Skeletal muscle tissue (tissue), 4 donors: ENCODE measurements around the gene ANKRD11. TPM values are rescaled to one million over a fixed set of nuclear protein-coding genes. Genes with fewer than 3 reads are reported as not detected.

ENCODE experiments used
- H3K27ac ChIP-seq: one replicate; pipeline ENCODE4 v1.7.0; 2013; ENCODE audit warnings: mild to moderate bottlenecking, low read depth, low read length, inconsistent platforms
- H3K27me3 ChIP-seq, 3 donors: one replicate each; pipeline ENCODE4 v1.7.0; 2013; ENCODE audit warnings: low read length in 3 of 3; ENCODE audit not compliant: control insufficient read depth in 3 of 3, insufficient read depth in 3 of 3
- H3K36me3 ChIP-seq, 3 donors: one replicate each; pipeline ENCODE4 v1.7.0; 2013; ENCODE audit warnings: low read length in 3 of 3; ENCODE audit not compliant: control insufficient read depth in 3 of 3, insufficient read depth in 3 of 3
- H3K4me1 ChIP-seq, 3 donors: one replicate each; pipeline ENCODE4 v1.7.0; 2013; ENCODE audit warnings: low read length in 3 of 3, mild to moderate bottlenecking in 3 of 3; ENCODE audit not compliant: control insufficient read depth in 3 of 3, insufficient read depth in 3 of 3
- H3K4me3 ChIP-seq, 3 donors: one replicate each; pipeline ENCODE4 v1.7.0; 2013; ENCODE audit warnings: low read length in 3 of 3
- H3K9ac ChIP-seq, 3 donors: one replicate each; pipeline ENCODE4 v1.7.0; 2013; ENCODE audit warnings: low read length in 3 of 3, mild to moderate bottlenecking in 3 of 3, moderate library complexity in 2 of 3, low read depth in 1 of 3
- H3K9me3 ChIP-seq, 3 donors: one replicate each; pipeline ENCODE4 v1.7.0; 2013; ENCODE audit warnings: low read length in 3 of 3; ENCODE audit not compliant: control insufficient read depth in 3 of 3
- total RNA-seq: library from RNA; depleted of rRNA; stranded (reverse); fragments of >200 nt; gene quantifications from one replicate; pipeline ENCODE4 v1.2.3, GENCODE V29; 2014
- donor health status: Osteomylitis.

Gene ANKRD11
- total RNA-seq, 1 donor from 2014 or later, result 21.4 TPM

GRCh38 chr16:89279666-89280481 is 210.5 kb downstream of the ANKRD11 start:
- Histone ChIP-seq H3K4me1 (no peaks in the 10 kb centered on the region), H3K36me3 (peaks cover 51 to 56% (median 52%) of the 10 kb centered on the region in 3 donors)

GRCh38 chr16:89278441-89279240 is 211.7 kb downstream of the ANKRD11 start:
- Histone ChIP-seq H3K9ac (no peak overlapping the region), H3K36me3 (peaks cover 52 to 62% (median 57%) of the 10 kb centered on the region in 3 donors), H3K9me3 (no peaks in the 10 kb centered on the region), H3K4me1 (no peaks in the 10 kb centered on the region), H3K27me3 (no peaks in the 10 kb centered on the region), H3K4me3 (no peak overlapping the region), H3K27ac (no peak overlapping the region)

More at GRCh38 chr16:89279666-89280481, 210.5 kb downstream of the ANKRD11 start:
- Histone ChIP-seq H3K9ac (no peak overlapping the region), H3K27me3 (no peaks in the 10 kb centered on the region), H3K9me3 (no peaks in the 10 kb centered on the region), H3K4me3 (no peak overlapping the region), H3K27ac (no peak overlapping the region)

DNA sequence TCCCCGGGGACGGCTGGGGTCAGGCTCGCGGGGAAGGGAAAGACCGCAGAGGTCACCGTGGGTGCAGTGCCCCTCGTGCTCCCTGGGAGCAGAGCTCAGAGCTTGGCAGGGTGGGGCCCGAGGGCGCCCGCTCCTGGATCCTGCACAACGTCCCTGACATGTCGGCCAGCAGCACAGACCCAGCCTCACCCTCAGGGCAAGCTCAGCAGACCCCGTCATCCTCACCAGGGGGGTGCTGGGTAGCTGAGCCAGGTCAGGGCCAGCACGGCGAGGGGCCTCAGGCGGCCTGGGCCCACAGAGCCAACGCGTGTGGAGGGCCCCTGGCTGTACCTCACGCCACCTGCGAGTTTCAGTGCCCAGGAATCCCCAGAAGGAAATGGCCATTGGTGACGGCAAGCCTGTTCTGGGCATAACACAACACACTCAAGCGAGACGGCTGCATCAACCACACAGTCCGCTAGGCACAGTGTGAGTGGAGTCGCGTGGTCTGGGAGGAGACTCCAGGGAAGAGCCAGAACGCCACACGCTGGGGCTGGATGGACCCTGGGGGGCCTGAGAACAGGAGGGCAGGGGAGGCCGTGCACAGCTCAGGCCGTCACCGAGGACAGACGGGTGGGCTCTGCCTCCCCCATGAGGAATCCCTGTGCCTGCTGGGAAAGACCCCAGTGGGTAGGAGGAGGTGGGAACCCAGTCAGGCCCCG is 212.6 kb downstream of the ANKRD11 start:
- H3K36me3 ChIP-seq, result peaks cover 50 to 62% (median 51%) of the 10 kb centered on the region in 3 donors
- H3K9ac ChIP-seq, result no peak overlapping the region
- H3K4me3 ChIP-seq, result no peak overlapping the region
- H3K27me3 ChIP-seq, result no peaks in the 10 kb centered on the region
- no peaks in the 10 kb centered on the region for H3K4me1 ChIP-seq
- no peak overlapping the region for H3K27ac ChIP-seq
- no peaks in the 10 kb centered on the region for H3K9me3 ChIP-seq

GRCh38 chr16:89277049-89277448 is 213.3 kb downstream of the ANKRD11 start:
- H3K9ac ChIP-seq, result no peak overlapping the region
- peaks cover 48 to 62% (median 50%) of the 10 kb centered on the region in 3 donors for H3K36me3 ChIP-seq
- H3K27me3 ChIP-seq, result no peaks in the 10 kb centered on the region
- H3K4me3 ChIP-seq, result no peak overlapping the region
- no peaks in the 10 kb centered on the region for H3K9me3 ChIP-seq
- no peaks in the 10 kb centered on the region for H3K4me1 ChIP-seq
- H3K27ac ChIP-seq, result no peak overlapping the region

DNA sequence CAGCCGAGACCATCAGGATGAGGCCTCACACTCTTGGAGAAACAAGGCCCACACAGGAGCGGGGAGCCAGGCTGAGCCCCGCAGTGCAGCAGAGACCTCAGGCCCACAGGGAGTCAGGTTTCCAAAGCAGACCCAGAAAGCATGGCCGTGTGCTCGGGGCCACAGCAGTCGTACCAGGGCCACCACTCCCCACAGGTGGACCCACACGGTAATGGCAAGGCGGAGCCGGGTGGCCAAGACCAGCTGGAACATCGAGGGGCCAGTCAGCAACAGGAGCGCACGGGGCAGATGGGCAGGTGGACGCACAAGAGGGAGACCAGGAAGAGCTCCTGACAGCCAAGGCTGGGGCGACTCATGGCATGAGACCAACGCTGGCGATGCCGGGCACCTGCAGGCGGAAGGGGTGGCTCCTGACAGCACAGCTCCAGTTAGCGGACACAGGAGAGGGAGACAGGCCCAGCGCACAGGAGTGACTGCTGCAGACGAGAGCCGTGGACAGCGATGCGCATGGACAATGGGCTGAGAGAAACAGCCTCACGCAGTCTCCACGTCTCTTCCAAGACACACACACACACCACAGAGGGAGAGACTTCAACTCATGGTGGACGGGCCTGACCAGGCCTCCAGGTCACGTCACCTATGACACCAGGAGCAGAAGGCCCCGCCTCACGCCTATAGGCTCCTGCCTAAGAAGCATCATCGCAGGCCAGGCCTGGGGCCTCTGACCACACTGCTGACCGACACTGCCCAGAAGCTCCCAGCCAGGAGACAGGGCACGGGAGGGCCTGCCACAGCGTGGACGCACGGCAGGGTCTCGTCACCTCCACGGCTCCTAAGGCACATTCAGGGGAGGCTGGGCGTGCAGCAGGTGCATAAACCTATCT is 214.3 kb downstream of the ANKRD11 start:
- H3K4me1 ChIP-seq, result no peaks in the 10 kb centered on the region
- H3K4me3 ChIP-seq, result no peak overlapping the region
- H3K9ac ChIP-seq, result no peak overlapping the region
- H3K27me3 ChIP-seq, result no peaks in the 10 kb centered on the region
- H3K36me3 ChIP-seq, result peaks cover 45 to 55% (median 52%) of the 10 kb centered on the region in 3 donors
- H3K9me3 ChIP-seq, result no peaks in the 10 kb centered on the region
- no peak overlapping the region for H3K27ac ChIP-seq

DNA sequence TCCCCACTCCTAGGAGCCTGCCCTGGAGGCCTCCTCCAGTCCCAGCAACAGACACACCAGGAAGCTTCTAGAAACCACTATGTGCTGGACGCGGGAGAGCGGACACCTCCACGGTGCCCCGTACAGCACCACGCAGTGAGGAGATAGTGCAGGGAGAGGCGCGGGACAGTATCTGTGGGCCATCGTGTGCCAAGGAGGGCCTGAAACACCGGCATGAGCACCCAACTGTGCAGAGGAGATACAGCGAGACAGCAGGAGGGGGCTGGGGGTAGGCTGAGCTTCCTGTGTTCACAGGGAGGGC is 215.1 kb downstream of the ANKRD11 start:
- Histone ChIP-seq H3K36me3 (peaks cover 46 to 56% (median 56%) of the 10 kb centered on the region in 3 donors), H3K9ac (no peak overlapping the region), H3K4me1 (no peaks in the 10 kb centered on the region), H3K27me3 (no peaks in the 10 kb centered on the region), H3K9me3 (no peaks in the 10 kb centered on the region), H3K27ac (no peak overlapping the region), H3K4me3 (no peak overlapping the region)

DNA sequence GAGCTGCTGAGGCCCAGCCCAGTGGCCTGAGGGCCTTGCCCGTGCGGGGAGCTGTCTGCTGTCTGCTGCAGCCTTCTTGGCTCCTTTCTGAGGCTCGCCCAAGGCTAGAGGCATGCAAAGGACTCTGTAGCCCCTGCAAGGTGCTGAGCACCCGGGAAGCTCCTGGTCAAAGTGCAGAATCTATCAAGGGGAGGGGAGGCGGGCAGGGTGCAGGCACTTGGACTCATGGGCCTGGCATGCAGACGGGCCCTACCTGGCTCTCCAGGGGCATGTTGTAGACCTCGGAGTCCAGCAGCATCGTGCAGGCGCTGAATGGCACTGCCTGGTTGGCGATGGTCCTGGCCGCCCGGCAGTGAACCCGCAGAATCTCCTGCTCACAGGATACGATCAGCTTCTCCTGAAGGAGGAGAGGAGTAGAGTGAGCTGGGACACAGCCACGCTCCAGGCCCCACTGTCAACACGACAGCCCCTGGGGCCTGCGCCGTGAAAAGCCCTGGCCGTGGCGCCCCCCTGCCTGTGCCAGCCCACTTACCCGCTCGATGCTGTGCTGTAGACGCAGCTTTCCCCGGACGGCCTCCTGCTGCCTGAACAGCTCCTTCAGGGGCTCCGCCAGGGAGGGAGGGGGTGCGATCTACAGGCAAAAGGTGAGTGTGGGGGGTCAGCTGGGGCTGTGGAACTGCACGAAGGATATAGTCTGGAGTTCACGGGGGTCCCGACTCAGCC is 215.6 kb downstream of the ANKRD11 start:
- H3K9ac ChIP-seq, result no peak overlapping the region
- no peak overlapping the region for H3K27ac ChIP-seq
- peaks cover 51 to 61% (median 61%) of the 10 kb centered on the region in 3 donors for H3K36me3 ChIP-seq
- H3K4me3 ChIP-seq, result no peak overlapping the region
- H3K27me3 ChIP-seq, result no peaks in the 10 kb centered on the region
- peaks cover 0 to 4% (median 0%) of the 10 kb centered on the region in 3 donors for H3K4me1 ChIP-seq
- H3K9me3 ChIP-seq, result no peaks in the 10 kb centered on the region

- no peaks in the 10 kb centered on the region for H3K27me3 ChIP-seq
- no peak overlapping the region for H3K27ac ChIP-seq
- H3K4me1 ChIP-seq, result peaks cover 0 to 4% (median 0%) of the 10 kb centered on the region in 3 donors
- H3K4me3 ChIP-seq, result no peak overlapping the region
- H3K36me3 ChIP-seq, result peaks cover 54 to 65% (median 62%) of the 10 kb centered on the region in 3 donors
- H3K9me3 ChIP-seq, result no peaks in the 10 kb centered on the region
- H3K9ac ChIP-seq, result no peak overlapping the region
These were observed 216.5 kb downstream of the ANKRD11 start for GRCh38 chr16:89273741-89274472.
